ENCODE data around the gene CNNM3.

Gene CNNM3

GRCh38 chr2:96863575-96864342 is 47.7 kb downstream of the CNNM3 start:
- DNase-seq (ENCODE audit: low read depth, low spot score): no peak

- no peak for DNase-seq (ENCODE audit: low read depth, low spot score)
Observed at GRCh38 chr2:96864343-96865091, 48.4 kb downstream of the CNNM3 start.

- DNase-seq (ENCODE audit: low read depth, low spot score): no peak
Observed at GRCh38 chr2:96865654-96866053, 49.6 kb downstream of the CNNM3 start.

- no peak for DNase-seq (ENCODE audit: low read depth, low spot score)
Observed at GRCh38 chr2:96866149-96866548, 50.1 kb downstream of the CNNM3 start.

- DNase-seq (ENCODE audit: low read depth, low spot score): no peak
Observed at GRCh38 chr2:96866586-96866985, 50.5 kb downstream of the CNNM3 start.

- no peak for DNase-seq (ENCODE audit: low read depth, low spot score)
Observed at GRCh38 chr2:96866986-96867755, 51.1 kb downstream of the CNNM3 start.

GRCh38 chr2:96867756-96868554 is 51.9 kb downstream of the CNNM3 start:
- no peak for DNase-seq (ENCODE audit: low read depth, low spot score)

- peak; percentile 27 for DNase-seq (ENCODE audit: low read depth, low spot score)
Observed at GRCh38 chr2:96868555-96869280, 52.6 kb downstream of the CNNM3 start.

- no peak for DNase-seq (ENCODE audit: low read depth, low spot score)
Observed at GRCh38 chr2:96869281-96869821, 53.3 kb downstream of the CNNM3 start.

GRCh38 chr2:96869822-96870625 is 54.0 kb downstream of the CNNM3 start, which contains the start of gene SEMA4C:
Gene SEMA4C, minus strand, starts transcription at chr2:96870080. Its CDS starts 2,194 bp downstream, at chr2:96867886.
- DNase-seq (ENCODE audit: low read depth, low spot score): no peak

GRCh38 chr2:96870626-96871255 is 54.7 kb downstream of the CNNM3 start:
- no peak for DNase-seq (ENCODE audit: low read depth, low spot score)

- DNase-seq (ENCODE audit: low read depth, low spot score): no peak
Observed at GRCh38 chr2:96872591-96873349, 56.7 kb downstream of the CNNM3 start.

GRCh38 chr2:96873651-96874096 is 57.6 kb downstream of the CNNM3 start:
- no peak for DNase-seq (ENCODE audit: low read depth, low spot score)

GRCh38 chr2:96874198-96874831 is 58.2 kb downstream of the CNNM3 start:
- no peak for DNase-seq (ENCODE audit: low read depth, low spot score)

GRCh38 chr2:96875498-96876268 is 59.6 kb downstream of the CNNM3 start:
- DNase-seq (ENCODE audit: low read depth, low spot score): no peak

GRCh38 chr2:96876269-96877041 is 60.4 kb downstream of the CNNM3 start:
- DNase-seq (ENCODE audit: low read depth, low spot score): no peak

Data from activated naive CD8-positive, alpha-beta T cell treated with anti-CD3 and anti-CD28 coated beads, Interleukin-2, amount 50 U/mL, for 16 hours (primary cell).